ENCODE measurements around the gene BCAS4.
A peak's percentile ranks its signal among the peaks of the same experiment; 100 is the strongest.

Gene BCAS4

GRCh38 chr20:50920997-50921396 lies 126.1 kb downstream of the BCAS4 start:
- Histone ChIP-seq H3K27me3 (ENCODE audit: insufficient read depth, low read length) (no peaks in the 10 kb centered on the region), H4K20me1 (ENCODE audit: insufficient read depth, low read length) (peaks cover 9% of the 10 kb centered on the region; the same call in 1 of the 2 replicates), H3K4me2 (ENCODE audit: low read length) (0 out of 2 replicates have a peak overlapping the region, but pooled peaks have one; percentile 8), H3K79me2 (ENCODE audit: insufficient read depth, low read length) (peaks cover 99% of the 10 kb centered on the region), H3K27ac (ENCODE audit: low read depth, low read length, poor library complexity, severe bottlenecking) (no peak overlapping the region), H3K9me3 (ENCODE audit: low read length) (no peaks in the 10 kb centered on the region), H3K36me3 (ENCODE audit: insufficient read depth, low read length) (peaks cover 92% of the 10 kb centered on the region), H3K9ac (ENCODE audit: low read length) (no peak overlapping the region), H3K4me3 (ENCODE audit: low read depth, low read length, poor library complexity, severe bottlenecking) (no peak overlapping the region), H2AFZ (ENCODE audit: low read length) (no peak overlapping the region), H3K4me1 (ENCODE audit: insufficient read depth, low read length, severe bottlenecking) (peaks cover 92% of the 10 kb centered on the region), H3K9me2 (ENCODE audit: low read depth, low read length) (no peaks in the 10 kb centered on the region), H3F3A (ENCODE audit: insufficient read depth, low read length) (no peaks in the 10 kb centered on the region)
- no peak for TF ChIP-seq EZH2 (IDR thresholded peaks at IDR 0.05; ENCODE audit: borderline replicate concordance, low read length)
- TF ChIP-seq CTCF (IDR thresholded peaks at IDR 0.05; ENCODE audit: low read length) = no peak

GRCh38 chr20:50921803-50922501 lies 127.1 kb downstream of the BCAS4 start:
- H3K9ac ChIP-seq (ENCODE audit: low read length) = no peak overlapping the region
- no peak overlapping the region for H3K4me3 ChIP-seq (ENCODE audit: low read depth, low read length, poor library complexity, severe bottlenecking)
- no peaks in the 10 kb centered on the region for H3K27me3 ChIP-seq (ENCODE audit: insufficient read depth, low read length)
- H2AFZ ChIP-seq (ENCODE audit: low read length) = no peak overlapping the region
- H4K20me1 ChIP-seq (ENCODE audit: insufficient read depth, low read length) = peaks cover 12% of the 10 kb centered on the region; the same call in 1 of the 2 replicates
- no peaks in the 10 kb centered on the region for H3K9me2 ChIP-seq (ENCODE audit: low read depth, low read length)
- TF ChIP-seq CTCF (IDR thresholded peaks at IDR 0.05; ENCODE audit: low read length) (no peak), EZH2 (IDR thresholded peaks at IDR 0.05; ENCODE audit: borderline replicate concordance, low read length) (no peak)
- H3K27ac ChIP-seq (ENCODE audit: low read depth, low read length, poor library complexity, severe bottlenecking) = no peak overlapping the region
- peaks cover 92% of the 10 kb centered on the region for H3K4me1 ChIP-seq (ENCODE audit: insufficient read depth, low read length, severe bottlenecking)
- H3K4me2 ChIP-seq (ENCODE audit: low read length) = peak overlapping the region; percentile 8; the same call in 1 of the 2 replicates
- peaks cover 99% of the 10 kb centered on the region for H3K79me2 ChIP-seq (ENCODE audit: insufficient read depth, low read length)
- peaks cover 92% of the 10 kb centered on the region for H3K36me3 ChIP-seq (ENCODE audit: insufficient read depth, low read length)
- no peaks in the 10 kb centered on the region for H3K9me3 ChIP-seq (ENCODE audit: low read length)
- no peaks in the 10 kb centered on the region for H3F3A ChIP-seq (ENCODE audit: insufficient read depth, low read length)

- H3K79me2 ChIP-seq (ENCODE audit: insufficient read depth, low read length) = peaks cover 100% of the 10 kb centered on the region
- H4K20me1 ChIP-seq (ENCODE audit: insufficient read depth, low read length) = peaks cover 8% of the 10 kb centered on the region; the same call in 1 of the 2 replicates
- no peak overlapping the region for H3K4me3 ChIP-seq (ENCODE audit: low read depth, low read length, poor library complexity, severe bottlenecking)
- no peaks in the 10 kb centered on the region for H3K9me3 ChIP-seq (ENCODE audit: low read length)
- H3F3A ChIP-seq (ENCODE audit: insufficient read depth, low read length) = no peaks in the 10 kb centered on the region
- H2AFZ ChIP-seq (ENCODE audit: low read length) = no peak overlapping the region
- H3K4me1 ChIP-seq (ENCODE audit: insufficient read depth, low read length, severe bottlenecking) = peaks cover 92% of the 10 kb centered on the region
- peaks cover 93% of the 10 kb centered on the region for H3K36me3 ChIP-seq (ENCODE audit: insufficient read depth, low read length)
- H3K27ac ChIP-seq (ENCODE audit: low read depth, low read length, poor library complexity, severe bottlenecking) = no peak overlapping the region
- H3K9me2 ChIP-seq (ENCODE audit: low read depth, low read length) = no peaks in the 10 kb centered on the region
- peak overlapping the region; percentile 16; the same call in 1 of the 2 replicates for H3K4me2 ChIP-seq (ENCODE audit: low read length)
- H3K9ac ChIP-seq (ENCODE audit: low read length) = no peak overlapping the region
- TF ChIP-seq CTCF (IDR thresholded peaks at IDR 0.05; ENCODE audit: low read length) (no peak), EZH2 (IDR thresholded peaks at IDR 0.05; ENCODE audit: borderline replicate concordance, low read length) (no peak)
- no peaks in the 10 kb centered on the region for H3K27me3 ChIP-seq (ENCODE audit: insufficient read depth, low read length)
These were observed 129.5 kb downstream of the BCAS4 start for GRCh38 chr20:50924261-50924920.
